H1 (cell line): ENCODE measurements around the gene DPYSL3. TPM values are rescaled to one million over a fixed set of nuclear protein-coding genes. Genes with fewer than 3 reads are reported as not detected.

Source experiments
- CTCF ChIA-PET: fragments of 300-600 bp; sonication (Branson Sonifier 250); formaldehyde crosslinking; loops from one replicate; lab custom pipeline; 2021; ENCODE audit not compliant: partially characterized antibody; lab: Charles Lee
- POLR2A ChIA-PET: fragments of 300-600 bp; sonication (Branson Sonifier 250); formaldehyde crosslinking; loops from one replicate; lab custom pipeline; 2021; ENCODE audit warnings: inconsistent platforms; ENCODE audit not compliant: partially characterized antibody; lab: Charles Lee
- DNase-seq, 2 experiments: peaks; one replicate each; pipeline versions ENCODE4 v3.0.0 to v3.0.0-alpha.2; 2010 to 2022; ENCODE audit warnings: low spot score in 2 of 2, low read depth in 1 of 2, mixed read lengths in 1 of 2
- FAIRE-seq: peaks from 2 replicates; lab custom pipeline; 2011; peaks lifted over from hg19 to GRCh38; lab: Jason Lieb, UNC
- H2AFZ ChIP-seq: 2 replicates; pipeline ENCODE4 v1.8.1; 2012; ENCODE audit warnings: low read length, inconsistent platforms
- H2AK5ac ChIP-seq: 2 replicates; pipeline ENCODE4 v1.6.1; 2013; ENCODE audit warnings: low read depth, low read length
- H2BK120ac ChIP-seq: replicated peaks from 2 replicates; pipeline ENCODE3; 2013; ENCODE audit warnings: low read depth, low read length, inconsistent platforms
- H2BK12ac ChIP-seq: 2 replicates; pipeline ENCODE4 v1.6.1; 2013; ENCODE audit warnings: low read depth, low read length
- H2BK15ac ChIP-seq: 2 replicates; pipeline ENCODE4 v1.6.1; 2013; ENCODE audit warnings: low read length
- H2BK20ac ChIP-seq: 2 replicates; pipeline ENCODE4 v1.6.1; 2013; ENCODE audit warnings: low read length
- H2BK5ac ChIP-seq: 2 replicates; pipeline ENCODE4 v1.6.1; 2013; ENCODE audit warnings: low read depth, low read length
- H3K14ac ChIP-seq: 2 replicates; pipeline ENCODE4 v1.6.1; 2013; ENCODE audit warnings: inconsistent platforms; ENCODE audit not compliant: insufficient read length
- H3K18ac ChIP-seq: 2 replicates; pipeline ENCODE4 v1.6.1; 2013; ENCODE audit warnings: low read length; ENCODE audit errors: extremely low read depth
- H3K23ac ChIP-seq: 2 replicates; pipeline ENCODE4 v1.6.1; 2013; ENCODE audit warnings: inconsistent platforms; ENCODE audit not compliant: insufficient read length
- H3K23me2 ChIP-seq: 2 replicates; pipeline ENCODE4 v1.6.1; 2013; ENCODE audit warnings: low read depth, low read length
- H3K27ac ChIP-seq: 2 replicates; pipeline ENCODE4 v1.6.1; 2011; ENCODE audit warnings: low read depth, low read length, inconsistent platforms
- H3K27me3 ChIP-seq, 4 experiments: replicated peaks in 1 of 4; 1 replicate in 1 of 4; 2 replicates in 3 of 4; pipeline versions ENCODE4 v1.6.1 to v1.8.1; 2011 to 2013; ENCODE audit warnings: low read length in 3 of 4, mild to moderate bottlenecking in 3 of 4, inconsistent platforms in 2 of 4, mixed read lengths in 2 of 4, moderate library complexity in 1 of 4; ENCODE audit not compliant: control insufficient read depth in 3 of 4, insufficient read depth in 3 of 4; ENCODE audit errors: extremely low read depth in 1 of 4
- H3K36me3 ChIP-seq, 4 experiments: 2 replicates each; pipeline versions ENCODE4 v1.6.1 to v1.8.1; 2011 to 2013; ENCODE audit warnings: mild to moderate bottlenecking in 4 of 4, low read length in 3 of 4, moderate library complexity in 2 of 4, control low read depth in 1 of 4, inconsistent platforms in 1 of 4; ENCODE audit not compliant: insufficient read depth in 4 of 4, control insufficient read depth in 2 of 4
- H3K4ac ChIP-seq: replicated peaks from 2 replicates; pipeline ENCODE3; 2013; ENCODE audit warnings: low read length, low read depth, mixed read lengths, inconsistent platforms; ENCODE audit not compliant: insufficient read length
- H3K4me1 ChIP-seq, 4 experiments: replicated peaks in 1 of 4; 1 replicate in 1 of 4; 2 replicates in 3 of 4; pipeline versions ENCODE4 v1.6.1 to v1.8.1; 2011 to 2013; ENCODE audit warnings: low read length in 3 of 4, inconsistent platforms in 2 of 4, mixed read lengths in 1 of 4; ENCODE audit not compliant: insufficient read depth in 4 of 4, control insufficient read depth in 3 of 4
- H3K4me2 ChIP-seq, 2 experiments: 2 replicates each; pipeline versions ENCODE4 v1.6.1 to v1.8.1; 2011 to 2013; ENCODE audit warnings: low read depth in 2 of 2, low read length in 2 of 2, control low read depth in 1 of 2, inconsistent platforms in 1 of 2, mild to moderate bottlenecking in 1 of 2; ENCODE audit not compliant: insufficient read depth in 1 of 2
- H3K4me3 ChIP-seq, 4 experiments: fragments of 200-600, 300-600 bp in 1 of 4; sonication (generic), shearing (Covaris generic), sonication (Bioruptor Twin) in 1 of 4; 2 replicates each; pipeline versions ENCODE4 v1.5.1 to v1.8.1; 2011 to 2016; ENCODE audit warnings: low read length in 4 of 4, low read depth in 3 of 4, control low read depth in 2 of 4, inconsistent platforms in 2 of 4, mild to moderate bottlenecking in 2 of 4, mixed read lengths in 1 of 4, moderate library complexity in 1 of 4; ENCODE audit not compliant: insufficient read depth in 2 of 4; ENCODE audit errors: extremely low read depth in 1 of 4
- H3K56ac ChIP-seq: replicated peaks from 2 replicates; pipeline ENCODE3; 2013; ENCODE audit warnings: low read depth, mild to moderate bottlenecking, mixed read lengths, low read length, inconsistent platforms; ENCODE audit not compliant: insufficient read length
- H3K79me1 ChIP-seq: 2 replicates; pipeline ENCODE4 v1.6.1; 2013; ENCODE audit warnings: low read depth, low read length, control low read depth
- H3K79me2 ChIP-seq, 2 experiments: 2 replicates each; pipeline versions ENCODE4 v1.6.1 to v1.8.1; 2012 to 2013; ENCODE audit warnings: low read length in 2 of 2, mild to moderate bottlenecking in 2 of 2, inconsistent platforms in 1 of 2; ENCODE audit not compliant: insufficient read depth in 2 of 2, control insufficient read depth in 1 of 2
- H3K9ac ChIP-seq, 4 experiments: replicated peaks in 1 of 4; 1 replicate in 1 of 4; 2 replicates in 3 of 4; pipeline versions ENCODE4 v1.6.1 to v1.8.1; 2011 to 2013; ENCODE audit warnings: low read depth in 3 of 4, low read length in 3 of 4, control low read depth in 2 of 4, mild to moderate bottlenecking in 2 of 4, moderate library complexity in 2 of 4, inconsistent platforms in 1 of 4; ENCODE audit errors: extremely low read depth in 1 of 4
- H3K9me3 ChIP-seq, 2 experiments: 2 replicates each; pipeline versions ENCODE4 v1.6.1 to v1.8.1; 2012 to 2013; ENCODE audit warnings: mild to moderate bottlenecking in 2 of 2, moderate library complexity in 2 of 2, control low read depth in 1 of 2, inconsistent platforms in 1 of 2, low read depth in 1 of 2, low read length in 1 of 2, mixed read lengths in 1 of 2; ENCODE audit not compliant: insufficient read depth in 2 of 2
- H4K20me1 ChIP-seq, 2 experiments: replicated peaks in 1 of 2; 2 replicates each; pipeline versions ENCODE3 to v1.8.1; 2011 to 2013; ENCODE audit warnings: inconsistent platforms in 2 of 2, low read length in 2 of 2, mild to moderate bottlenecking in 1 of 2; ENCODE audit not compliant: insufficient read depth in 2 of 2, control insufficient read depth in 1 of 2
- H4K5ac ChIP-seq: 2 replicates; pipeline ENCODE4 v1.6.1; 2013; ENCODE audit warnings: low read length, low read depth, mixed read lengths, inconsistent platforms; ENCODE audit not compliant: insufficient read length
- H4K8ac ChIP-seq: 2 replicates; pipeline ENCODE4 v1.8.0; 2013; ENCODE audit warnings: mild to moderate bottlenecking, moderate library complexity, low read length, inconsistent platforms; ENCODE audit not compliant: insufficient read depth; ENCODE audit errors: extremely low read depth
- H4K91ac ChIP-seq: replicated peaks from 2 replicates; pipeline ENCODE3; 2013; ENCODE audit warnings: low read length, mixed read lengths, inconsistent platforms; ENCODE audit not compliant: insufficient read length
- BCL11A ChIP-seq, 2 experiments: IDR thresholded peaks; one replicate each; pipeline ENCODE4 v1.6.1; 2011; ENCODE audit warnings: low read depth in 2 of 2, low read length in 2 of 2, mild to moderate bottlenecking in 2 of 2
- RXRA ChIP-seq: IDR thresholded peaks from 2 replicates; pipeline ENCODE4 v1.6.1; 2011; ENCODE audit warnings: low read depth, mild to moderate bottlenecking, low read length, moderate library complexity; ENCODE audit not compliant: insufficient read depth
- SIN3A ChIP-seq, 2 experiments: IDR thresholded peaks in 1 of 2; conservative IDR thresholded peaks in 1 of 2; 2 replicates each; pipeline ENCODE4 v1.6.1; 2011 to 2012; ENCODE audit warnings: low read length in 2 of 2, improper control_type of control experiment in 1 of 2, low read depth in 1 of 2, mild to moderate bottlenecking in 1 of 2
- WGBS, 2 experiments: shearing (Covaris generic) in 1 of 2; methylation state at CpG; one replicate each; pipeline versions ENCODE4 v1.1.6 to v1.1.7; 2013 to 2015; ENCODE audit warnings: low lambda C conversion rate in 2 of 2, mixed read lengths in 2 of 2, inconsistent platforms in 1 of 2, low coverage in 1 of 2, missing lambda C conversion rate in 1 of 2; ENCODE audit not compliant: insufficient replicate concordance in 2 of 2, insufficient coverage in 1 of 2, insufficient read length in 1 of 2; ENCODE audit errors: extremely low coverage in 1 of 2, missing lambda C conversion rate in 1 of 2; 5-methylcytosine and 5-hydroxymethylcytosine counted together
- polyA plus RNA-seq, 7 experiments: library from polyadenylated mRNA; depleted of rRNA in 3 of 7; stranded (reverse) in 5 of 7; unstranded in 2 of 7; fragments of >200 nt in 5 of 7; fragments of 200-250 nt in 2 of 7; gene quantifications; 1 replicate in 5 of 7; 2 replicates in 1 of 7; 4 replicates in 1 of 7; pipeline versions ENCODE4 v1.2.1 to v1.2.3, GENCODE V29; 2011 to 2013; ENCODE audit warnings: missing spikeins in 2 of 7, mixed read lengths in 2 of 7
- total RNA-seq: library from RNA; stranded (reverse); fragmentation: NEBNext Ultra II Directional; extraction: Animal tissue kit (Norgen Biotek cat#: 25700); gene quantifications from 2 replicates; pipeline ENCODE4 v1.2.1, GENCODE V29; 2021

The DPYSL3 gene
- total and polyA plus RNA-seq, 2 of the 8 experiments (the other 6 are each of a cell fraction or from before 2014, with no cell fraction given) = 268 to 387 TPM

DNA sequence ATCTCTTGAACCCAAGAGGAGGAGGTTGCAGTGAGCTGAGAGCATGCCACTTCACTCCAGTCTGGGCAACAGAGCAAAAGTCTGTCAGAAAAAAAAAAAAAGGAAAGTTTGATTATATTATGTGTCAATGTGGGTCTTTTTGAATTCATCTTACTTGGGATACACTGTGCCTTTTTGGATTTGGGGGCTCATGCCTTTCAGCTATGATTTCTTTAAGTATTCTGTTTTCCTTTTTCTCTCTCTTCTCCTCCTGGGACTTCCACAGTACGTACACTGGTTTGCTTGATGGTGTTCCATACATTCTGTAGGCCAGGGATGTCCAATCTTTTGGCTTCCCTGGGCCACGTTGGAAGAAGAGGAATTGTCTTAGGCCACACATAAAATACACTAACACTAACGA, 128.3 kb downstream of the DPYSL3 start:
- H2BK5ac ChIP-seq = no peak overlapping the region
- no peaks in the 10 kb centered on the region for H3K36me3 ChIP-seq
- H3K4me2 ChIP-seq = no peak overlapping the region
- CTCF ChIA-PET = interaction anchor here (0.6 to 3.1 kb wide), 5 partner anchors 10 to 335 kb away, joined by 3 to 24 read pairs (median 3); no protein-coding TSS in a partner anchor
- no peak for FAIRE-seq
- POLR2A ChIA-PET = no interaction called here
- no peaks in the 10 kb centered on the region for H3K79me2 ChIP-seq
- no peak overlapping the region for H2AK5ac ChIP-seq
- no peak overlapping the region for H3K14ac ChIP-seq
- H3K23ac ChIP-seq = no peak overlapping the region
- no peaks in the 10 kb centered on the region for H3K23me2 ChIP-seq
- no peak overlapping the region for H3K4ac ChIP-seq
- no peak overlapping the region for H2AFZ ChIP-seq
- WGBS, 2 experiments = 81% methylated on average over 3 of the region's 3 CpGs; no CpG with 5 or more reads in 1 of the 2 experiments
- no peak for DNase-seq
- peaks cover 5 to 9% of the 10 kb centered on the region in 2 experiments; a peak in 2 of 4 replicates for H3K9me3 ChIP-seq
- H2BK15ac ChIP-seq = no peak overlapping the region
- no peaks in the 10 kb centered on the region for H4K20me1 ChIP-seq
- H2BK120ac ChIP-seq = no peak overlapping the region
- TF ChIP-seq SIN3A (conservative IDR thresholded peaks at IDR 0.05 in 1 of 2, IDR thresholded peaks at IDR 0.05 in 1 of 2; ENCODE audit: low read depth in 1 of 2, low read length in 2 of 2) = no peak
- no peak for TF ChIP-seq BCL11A (IDR thresholded peaks at IDR 0.05; ENCODE audit: low read depth in 2 of 2, low read length in 2 of 2)
- no peak for TF ChIP-seq RXRA
- H3K27me3 ChIP-seq = no peaks in the 10 kb centered on the region
- H3K4me3 ChIP-seq = no peak overlapping the region
- H3K27ac ChIP-seq = no peak overlapping the region
- peaks cover 2 to 10% (median 8%) of the 10 kb centered on the region in 4 experiments; a peak in 5 of 7 replicates for H3K4me1 ChIP-seq
- no peak overlapping the region for H3K9ac ChIP-seq
- no peaks in the 10 kb centered on the region for H3K79me1 ChIP-seq
- H3K18ac ChIP-seq = no peak overlapping the region
- H3K56ac ChIP-seq = no peak overlapping the region
- no peak overlapping the region for H2BK20ac ChIP-seq
- H4K91ac ChIP-seq = no peak overlapping the region
- no peak overlapping the region for H4K5ac ChIP-seq
- H4K8ac ChIP-seq = no peak overlapping the region
- no peak overlapping the region for H2BK12ac ChIP-seq
